PC-3 (cell line): ENCODE results near the gene SYNPO. TPM values are rescaled to one million over a fixed set of nuclear protein-coding genes. Genes with fewer than 3 reads are reported as not detected.

Experiments used
- ATAC-seq: fragments of 200-7000 bp; cut with Tn5 transposase; 2 replicates; pipeline ENCODE4 v1.9.1; 2020; ENCODE audit warnings: mild to moderate bottlenecking, moderate library complexity
- BruUV-seq: library from RNA; stranded (reverse); fragments of 400-500 nt; replicated peaks from 2 replicates; lab custom pipeline; 2021; lab: Mats Ljungman, UMichigan
- CTCF ChIA-PET: fragments of 300-600 bp; sonication (Branson Sonifier 250); formaldehyde crosslinking; loops from one replicate; lab custom pipeline; 2022; ENCODE audit warnings: antibody characterized with exemption; lab: Charles Lee
- POLR2A ChIA-PET: fragments of 300-600 bp; sonication (Branson Sonifier 250); formaldehyde crosslinking; loops from one replicate; lab custom pipeline; 2022; ENCODE audit warnings: antibody characterized with exemption; ENCODE audit not compliant: unreplicated experiment; lab: Charles Lee
- DNase-seq: peaks from one replicate; pipeline ENCODE4 v3.0.0-alpha.2; 2015
- H2AFZ ChIP-seq: fragments of 300-600 bp; sonication (generic); 2 replicates; pipeline ENCODE4 v1.6.0; 2016; ENCODE audit warnings: antibody characterized with exemption, low read length
- H3F3A ChIP-seq: fragments of 300-600 bp; sonication (generic); one replicate; pipeline ENCODE4 v1.6.0; 2017; ENCODE audit warnings: antibody characterized with exemption, low read length, control low read depth, mild to moderate bottlenecking; ENCODE audit not compliant: unreplicated experiment
- H3K27ac ChIP-seq: fragments of 300-600 bp; sonication (generic); 2 replicates; pipeline ENCODE4 v1.5.1; 2016; ENCODE audit warnings: mild to moderate bottlenecking, low read length
- H3K27me3 ChIP-seq: fragments of 300-600 bp; sonication (generic); 2 replicates; pipeline ENCODE4 v1.6.1; 2016; ENCODE audit warnings: low read length, mixed read lengths
- H3K36me3 ChIP-seq: fragments of 300-600 bp; sonication (generic); 2 replicates; pipeline ENCODE4 v1.6.1; 2016; ENCODE audit warnings: low read depth, mixed run types, low read length, mixed read lengths
- H3K4me1 ChIP-seq: fragments of 300-600 bp; sonication (generic); 2 replicates; pipeline ENCODE4 v1.5.1; 2016; ENCODE audit warnings: low read length; ENCODE audit not compliant: insufficient read depth
- H3K4me2 ChIP-seq: fragments of 300-600 bp; sonication (generic); 2 replicates; pipeline ENCODE4 v1.6.0; 2016; ENCODE audit warnings: low read length
- H3K4me3 ChIP-seq: fragments of 300-600 bp; sonication (generic); 2 replicates; pipeline ENCODE4 v1.5.1; 2016; ENCODE audit warnings: mild to moderate bottlenecking, low read length, mixed read lengths
- H3K79me2 ChIP-seq: fragments of 300-600 bp; sonication (generic); 2 replicates; pipeline ENCODE4 v1.6.1; 2017; ENCODE audit warnings: low read length, mixed read lengths
- H3K9ac ChIP-seq: fragments of 300-600 bp; sonication (generic); 2 replicates; pipeline ENCODE4 v1.6.0; 2016; ENCODE audit warnings: mild to moderate bottlenecking, low read length
- H3K9me2 ChIP-seq: fragments of 300-600 bp; sonication (generic); replicated peaks from 2 replicates; pipeline ENCODE4 v1.6.1; 2016; ENCODE audit warnings: mixed run types, low read length, mixed read lengths
- H3K9me3 ChIP-seq: fragments of 300-600 bp; sonication (generic); 2 replicates; pipeline ENCODE4 v1.6.1; 2016; ENCODE audit warnings: low read length, mixed read lengths
- H4K20me1 ChIP-seq: fragments of 300-600 bp; sonication (generic); 2 replicates; pipeline ENCODE4 v1.6.1; 2016; ENCODE audit warnings: low read length, mixed read lengths
- EZH2 ChIP-seq: fragments of 300-600 bp; sonication (generic); IDR thresholded peaks from one replicate; pipeline ENCODE4 v1.6.1; 2017; ENCODE audit warnings: antibody characterized with exemption, mild to moderate bottlenecking, low read length; ENCODE audit not compliant: unreplicated experiment
- EZH2phosphoT487 ChIP-seq: fragments of 300-600 bp; sonication (generic); IDR thresholded peaks from 2 replicates; pipeline ENCODE4 v1.6.1; 2018; ENCODE audit warnings: mild to moderate bottlenecking, antibody characterized with exemption, low read length, borderline replicate concordance
- intact Hi-C: fragments of 100-400 bp; cut with micrococcal nuclease; formaldehyde crosslinking; loops from 2 replicates; pipeline ENCODE4 v1.9.0; 2023
- total RNA-seq: library from RNA; depleted of rRNA; stranded (reverse); fragments of >200 nt; gene quantifications from 2 replicates; pipeline ENCODE4 v1.2.3, GENCODE V29; 2014
- TF ChIP-seq, protein P1 (sequence below): fragments of 300-600 bp; sonication (generic); conservative IDR thresholded peaks from 2 replicates; pipeline ENCODE4 v1.5.1; 2017; ENCODE audit warnings: antibody characterized with exemption, low read depth, mild to moderate bottlenecking, low read length

Gene SYNPO
- total RNA-seq, 1 experiment from 2014 or later: 5.3 TPM

DNA sequence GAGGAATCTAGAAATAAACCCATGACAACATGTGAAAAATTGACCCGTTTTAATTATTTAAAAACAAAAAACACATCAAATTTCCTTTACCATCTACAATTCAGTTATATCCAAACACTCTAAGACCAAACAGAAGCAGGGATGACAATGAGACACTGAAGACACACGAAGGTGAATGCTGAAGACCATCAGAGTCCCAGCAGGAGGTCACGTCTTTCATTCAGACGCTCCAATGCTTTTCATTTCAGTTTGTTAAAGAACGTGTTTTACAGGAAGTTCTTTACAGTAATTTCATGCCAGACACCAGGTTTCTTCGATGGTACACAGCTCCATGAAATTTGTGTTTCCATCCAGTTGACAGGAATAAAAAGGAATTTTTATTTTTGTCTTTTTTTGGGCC lies 50.3 kb downstream of the SYNPO start:
- no peaks in the 10 kb centered on the region for H3K27me3 ChIP-seq
- CTCF ChIA-PET: no interaction called here
- no TSS peak for BruUV-seq
- H2AFZ ChIP-seq: no peak overlapping the region
- no peaks in the 10 kb centered on the region for H3K4me1 ChIP-seq
- DNase-seq: no peak
- no peaks in the 10 kb centered on the region for H4K20me1 ChIP-seq
- peaks cover 44% of the 10 kb centered on the region for H3K36me3 ChIP-seq
- no peaks in the 10 kb centered on the region for H3K79me2 ChIP-seq
- TF ChIP-seq EZH2phosphoT487 (no peak), EZH2 (no peak)
- TF ChIP-seq, protein P1, sequence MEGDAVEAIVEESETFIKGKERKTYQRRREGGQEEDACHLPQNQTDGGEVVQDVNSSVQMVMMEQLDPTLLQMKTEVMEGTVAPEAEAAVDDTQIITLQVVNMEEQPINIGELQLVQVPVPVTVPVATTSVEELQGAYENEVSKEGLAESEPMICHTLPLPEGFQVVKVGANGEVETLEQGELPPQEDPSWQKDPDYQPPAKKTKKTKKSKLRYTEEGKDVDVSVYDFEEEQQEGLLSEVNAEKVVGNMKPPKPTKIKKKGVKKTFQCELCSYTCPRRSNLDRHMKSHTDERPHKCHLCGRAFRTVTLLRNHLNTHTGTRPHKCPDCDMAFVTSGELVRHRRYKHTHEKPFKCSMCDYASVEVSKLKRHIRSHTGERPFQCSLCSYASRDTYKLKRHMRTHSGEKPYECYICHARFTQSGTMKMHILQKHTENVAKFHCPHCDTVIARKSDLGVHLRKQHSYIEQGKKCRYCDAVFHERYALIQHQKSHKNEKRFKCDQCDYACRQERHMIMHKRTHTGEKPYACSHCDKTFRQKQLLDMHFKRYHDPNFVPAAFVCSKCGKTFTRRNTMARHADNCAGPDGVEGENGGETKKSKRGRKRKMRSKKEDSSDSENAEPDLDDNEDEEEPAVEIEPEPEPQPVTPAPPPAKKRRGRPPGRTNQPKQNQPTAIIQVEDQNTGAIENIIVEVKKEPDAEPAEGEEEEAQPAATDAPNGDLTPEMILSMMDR: no peak
- H3K4me3 ChIP-seq: no peak overlapping the region
- no peaks in the 10 kb centered on the region for H3K9me2 ChIP-seq
- POLR2A ChIA-PET: no interaction called here
- no peak overlapping the region for H3K27ac ChIP-seq
- no peak overlapping the region for H3K9ac ChIP-seq
- ATAC-seq: no peak
- no peak overlapping the region for H3K4me2 ChIP-seq
- H3F3A ChIP-seq: no peaks in the 10 kb centered on the region
- intact Hi-C loops: no loop called here
- H3K9me3 ChIP-seq: no peaks in the 10 kb centered on the region

DNA sequence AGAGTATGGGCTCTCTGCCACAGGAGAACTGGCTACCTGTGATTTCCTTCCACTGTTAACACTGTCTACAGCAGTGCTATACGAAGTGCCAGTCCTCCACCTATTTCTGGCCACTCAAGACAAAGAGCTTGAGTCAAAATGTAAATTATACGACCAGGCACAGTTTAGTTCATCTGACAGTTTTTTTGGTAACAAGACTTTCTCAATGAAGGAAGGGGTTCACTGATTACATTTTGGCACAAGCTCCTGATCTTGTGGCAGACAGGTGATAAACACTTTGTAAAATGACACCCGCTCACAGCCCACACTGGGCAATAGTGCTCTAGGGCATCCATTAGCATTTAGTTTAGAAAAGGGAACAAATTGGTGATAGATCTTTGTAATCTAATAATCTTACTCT lies 51.8 kb downstream of the SYNPO start:
- POLR2A ChIA-PET: no interaction called here
- no peak for DNase-seq
- BruUV-seq: no TSS peak
- no peak for TF ChIP-seq EZH2
- TF ChIP-seq, protein P1: no peak
- no peak for TF ChIP-seq EZH2phosphoT487
- H4K20me1 ChIP-seq: no peaks in the 10 kb centered on the region
- no peak overlapping the region for H3K4me2 ChIP-seq
- no peaks in the 10 kb centered on the region for H3F3A ChIP-seq
- no peak overlapping the region for H3K9ac ChIP-seq
- peaks cover 57% of the 10 kb centered on the region for H3K36me3 ChIP-seq
- H3K4me3 ChIP-seq: no peak overlapping the region
- CTCF ChIA-PET: no interaction called here
- no peaks in the 10 kb centered on the region for H3K27me3 ChIP-seq
- no peaks in the 10 kb centered on the region for H3K9me3 ChIP-seq
- ATAC-seq: no peak
- H3K4me1 ChIP-seq: no peaks in the 10 kb centered on the region
- H3K79me2 ChIP-seq: no peaks in the 10 kb centered on the region
- H3K27ac ChIP-seq: no peak overlapping the region
- no peak overlapping the region for H2AFZ ChIP-seq
- no peaks in the 10 kb centered on the region for H3K9me2 ChIP-seq
- intact Hi-C loops: no loop called here

DNA sequence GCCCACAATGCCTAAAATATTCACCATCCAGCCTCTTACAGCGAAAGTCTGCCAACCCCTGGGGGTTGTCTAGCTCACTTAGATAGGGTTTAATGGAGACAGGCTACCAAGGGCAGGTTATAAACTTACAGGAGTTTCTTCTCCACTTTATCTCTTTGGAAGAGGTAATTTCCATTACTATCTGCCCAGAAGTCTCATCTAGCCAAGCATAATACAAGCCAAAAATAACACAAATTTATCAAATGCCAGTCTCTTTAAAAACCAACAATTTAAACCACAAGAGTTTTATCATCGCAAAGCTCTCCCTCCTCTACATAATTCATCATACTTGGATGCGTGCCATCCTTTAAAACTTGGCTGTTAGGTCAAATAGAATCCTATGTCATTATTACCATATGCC lies 54.2 kb downstream of the SYNPO start:
- BruUV-seq: no TSS peak
- H3K79me2 ChIP-seq: peaks cover 19% of the 10 kb centered on the region
- peak; percentile 43 for ATAC-seq
- no peak for TF ChIP-seq EZH2phosphoT487
- TF ChIP-seq, protein P1: no peak
- no peak for TF ChIP-seq EZH2
- DNase-seq: peak; percentile 43
- no peak overlapping the region for H3K4me3 ChIP-seq
- H3K4me1 ChIP-seq: peaks cover 6% of the 10 kb centered on the region
- 0 out of 2 replicates have a peak, but pooled peaks cover 3% of the 10 kb centered on the region for H4K20me1 ChIP-seq
- H3K27ac ChIP-seq: no peak overlapping the region
- no peak overlapping the region for H2AFZ ChIP-seq
- no peaks in the 10 kb centered on the region for H3K9me3 ChIP-seq
- peaks cover 72% of the 10 kb centered on the region for H3K36me3 ChIP-seq
- ChIA-PET CTCF (no interaction called here), POLR2A (interaction anchor here (0.5 kb wide), 1 partner anchor 54 kb away, joined by 3 read pairs; the partner anchor contains the start of gene SYNPO)
- intact Hi-C loops: no loop called here
- no peaks in the 10 kb centered on the region for H3F3A ChIP-seq
- no peak overlapping the region for H3K9ac ChIP-seq
- H3K27me3 ChIP-seq: no peaks in the 10 kb centered on the region
- no peak overlapping the region for H3K4me2 ChIP-seq
- H3K9me2 ChIP-seq: no peaks in the 10 kb centered on the region
